ENCODE measurements around the gene RBBP5.

Gene RBBP5

GRCh38 chr1:205133287-205133686 is 11.5 kb upstream of the RBBP5 start:
- no peak for DNase-seq (ENCODE audit: low read depth in 2 of 2)

- no peak for DNase-seq (ENCODE audit: low read depth in 2 of 2)
Observed at GRCh38 chr1:205129447-205130029, 7.8 kb upstream of the RBBP5 start.

GRCh38 chr1:205128050-205128449 is 6.3 kb upstream of the RBBP5 start:
- no peak for DNase-seq (ENCODE audit: low read depth in 2 of 2)

GRCh38 chr1:205127646-205128045 is 5.9 kb upstream of the RBBP5 start:
- DNase-seq (ENCODE audit: low read depth in 2 of 2), result no peak

GRCh38 chr1:205124726-205125125 is 2.9 kb upstream of the RBBP5 start:
- DNase-seq (ENCODE audit: low read depth in 2 of 2), result no peak

GRCh38 chr1:205122489-205122882 is 708 bp upstream of the RBBP5 start:
- no peak for DNase-seq (ENCODE audit: low read depth in 2 of 2)

- DNase-seq (ENCODE audit: low read depth in 2 of 2), result no peak
Observed at GRCh38 chr1:205118752-205119151, 3.0 kb downstream of the RBBP5 start.

GRCh38 chr1:205111354-205111753 is 10.4 kb downstream of the RBBP5 start:
- DNase-seq (ENCODE audit: low read depth in 2 of 2), result no peak

- no peak for DNase-seq (ENCODE audit: low read depth in 2 of 2)
Observed at GRCh38 chr1:205109711-205110110, 12.1 kb downstream of the RBBP5 start.

- no peak for DNase-seq (ENCODE audit: low read depth in 2 of 2)
Observed at GRCh38 chr1:205109269-205109668, 12.5 kb downstream of the RBBP5 start.

GRCh38 chr1:205108464-205108863 is 13.3 kb downstream of the RBBP5 start:
- no peak for DNase-seq (ENCODE audit: low read depth in 2 of 2)

- DNase-seq (ENCODE audit: low read depth in 2 of 2), result no peak
Observed at GRCh38 chr1:205107327-205107726, 14.5 kb downstream of the RBBP5 start.

GRCh38 chr1:205102404-205102803 is 19.4 kb downstream of the RBBP5 start:
- no peak for DNase-seq (ENCODE audit: low read depth in 2 of 2)

- DNase-seq (ENCODE audit: low read depth in 2 of 2), result no peak
Observed at GRCh38 chr1:205098242-205098641, 23.5 kb downstream of the RBBP5 start.

- DNase-seq (ENCODE audit: low read depth in 2 of 2), result no peak
Observed at GRCh38 chr1:205095422-205095821, 26.4 kb downstream of the RBBP5 start.

GRCh38 chr1:205091043-205091740 is 30.6 kb downstream of the RBBP5 start:
- no peak for DNase-seq (ENCODE audit: low read depth in 2 of 2)

- DNase-seq (ENCODE audit: low read depth in 2 of 2), result no peak
Observed at GRCh38 chr1:205088341-205088740, 33.4 kb downstream of the RBBP5 start.

GRCh38 chr1:205084360-205084759 is 37.4 kb downstream of the RBBP5 start, which contains the start of gene TMEM81:
Gene TMEM81 (minus strand): TSS chr1:205084460. CDS start chr1:205084320, 140 bp downstream.
- DNase-seq (ENCODE audit: low read depth in 2 of 2), result no peak

GRCh38 chr1:205082431-205082830 is 39.3 kb downstream of the RBBP5 start:
- no peak for DNase-seq (ENCODE audit: low read depth in 2 of 2)

GRCh38 chr1:205077934-205078311 is 43.9 kb downstream of the RBBP5 start:
- DNase-seq (ENCODE audit: low read depth in 2 of 2), result peak; percentile 20 to 22

- DNase-seq (ENCODE audit: low read depth in 2 of 2), result no peak
Observed at GRCh38 chr1:205077158-205077933, 44.4 kb downstream of the RBBP5 start.

- no peak for DNase-seq (ENCODE audit: low read depth in 2 of 2)
Observed at GRCh38 chr1:205076245-205076761, 45.5 kb downstream of the RBBP5 start.

Data from fibroblast of skin of left quadriceps (primary cell).